Measurements from ENCODE around the gene TAS1R3.

TAS1R3 gene

GRCh38 chr1:1352786-1353388 is 21.8 kb downstream of the TAS1R3 start:
- TF ChIP-seq REST (IDR thresholded peaks at IDR 0.05; ENCODE audit: low read depth) (no peak), RAD21 (IDR thresholded peaks at IDR 0.05; ENCODE audit: low read depth) (no peak), TCF12 (IDR thresholded peaks at IDR 0.05; ENCODE audit: low read depth) (no peak), TEAD4 (IDR thresholded peaks at IDR 0.05) (no peak), EP300 (IDR thresholded peaks at IDR 0.05; ENCODE audit: borderline replicate concordance) (no peak), CREB1 (IDR thresholded peaks at IDR 0.05; ENCODE audit: low read depth) (no peak), YY1 (IDR thresholded peaks at IDR 0.05; ENCODE audit: low read depth) (no peak), EGR1 (IDR thresholded peaks at IDR 0.05) (no peak), USF1 (IDR thresholded peaks at IDR 0.05) (no peak), CEBPB (IDR thresholded peaks at IDR 0.05) (no peak), MAX (IDR thresholded peaks at IDR 0.05) (no peak), NFIC (IDR thresholded peaks at IDR 0.05) (no peak), ZBTB7A (IDR thresholded peaks at IDR 0.05; ENCODE audit: low read depth) (no peak), TAF1 (IDR thresholded peaks at IDR 0.05; ENCODE audit: low read depth) (no peak), FOXM1 (IDR thresholded peaks at IDR 0.05; ENCODE audit: borderline replicate concordance, low read depth) (no peak)

- no peak for TF ChIP-seq TEAD4 (IDR thresholded peaks at IDR 0.05)
- no peak for TF ChIP-seq YY1 (IDR thresholded peaks at IDR 0.05; ENCODE audit: low read depth)
- TF ChIP-seq ZBTB7A (IDR thresholded peaks at IDR 0.05; ENCODE audit: low read depth) = 0 out of 2 replicates have a peak, but pooled peaks have one; percentile 21
Measured at GRCh38 chr1:1353389-1354151, 22.5 kb downstream of the TAS1R3 start.

- TF ChIP-seq EP300 (IDR thresholded peaks at IDR 0.05; ENCODE audit: borderline replicate concordance) (no peak), RAD21 (IDR thresholded peaks at IDR 0.05; ENCODE audit: low read depth) (no peak), TEAD4 (IDR thresholded peaks at IDR 0.05) (no peak), YY1 (IDR thresholded peaks at IDR 0.05; ENCODE audit: low read depth) (no peak), ZBTB7A (IDR thresholded peaks at IDR 0.05; ENCODE audit: low read depth) (no peak), NFIC (IDR thresholded peaks at IDR 0.05) (no peak), REST (IDR thresholded peaks at IDR 0.05; ENCODE audit: low read depth) (no peak), USF1 (IDR thresholded peaks at IDR 0.05) (no peak), EGR1 (IDR thresholded peaks at IDR 0.05) (no peak), FOXM1 (IDR thresholded peaks at IDR 0.05; ENCODE audit: borderline replicate concordance, low read depth) (no peak), MAX (IDR thresholded peaks at IDR 0.05) (no peak; the same call in 1 of the 2 replicates), TAF1 (IDR thresholded peaks at IDR 0.05; ENCODE audit: low read depth) (no peak), CEBPB (IDR thresholded peaks at IDR 0.05) (no peak), CREB1 (IDR thresholded peaks at IDR 0.05; ENCODE audit: low read depth) (no peak), TCF12 (IDR thresholded peaks at IDR 0.05; ENCODE audit: low read depth) (no peak)
Measured at GRCh38 chr1:1354271-1355247, 23.5 kb downstream of the TAS1R3 start.

- TF ChIP-seq CREB1 (IDR thresholded peaks at IDR 0.05; ENCODE audit: low read depth) = no peak
- TF ChIP-seq MAX (IDR thresholded peaks at IDR 0.05) = peak; percentile 82
Measured at GRCh38 chr1:1355416-1355815, 24.3 kb downstream of the TAS1R3 start.
